Prostate gland (tissue), 2 donors: ENCODE data around the gene DDX54. TPM values are rescaled to one million over a fixed set of nuclear protein-coding genes. Genes with fewer than 3 reads are reported as not detected.

Experiments
- DNase-seq: peaks from one replicate; pipeline ENCODE4 v3.0.0-alpha.2; 2019; ENCODE audit warnings: low spot score
- H3K27ac ChIP-seq, 2 donors: fragments of 200-600 bp; sonication (generic); 2 replicates each; pipeline ENCODE4 v1.5.1; 2017 to 2019
- H3K27me3 ChIP-seq: fragments of 200-600 bp; sonication (generic); replicated peaks from 2 replicates; pipeline ENCODE4 v1.5.1; 2019; ENCODE audit not compliant: insufficient read depth
- H3K36me3 ChIP-seq, 2 donors: fragments of 200-600 bp; sonication (generic); 1 replicate in 1 of 2; 2 replicates in 1 of 2; pipeline versions ENCODE4 v1.5.1 to v1.8.1; 2017 to 2019
- H3K4me1 ChIP-seq: fragments of 200-600 bp; sonication (generic); replicated peaks from 2 replicates; pipeline ENCODE4 v1.5.1; 2019
- H3K4me3 ChIP-seq, 2 donors: fragments of 200-600 bp; sonication (generic); 2 replicates each; pipeline ENCODE4 v1.5.1; 2017 to 2019
- H3K9me3 ChIP-seq: fragments of 200-600 bp; sonication (generic); 2 replicates; pipeline ENCODE4 v1.5.1; 2017
- CTCF ChIP-seq, 4 experiments: fragments of 200-600 bp in 2 of 4; fragments of 450-650 bp in 2 of 4; sonication (generic) in 2 of 4; IDR thresholded peaks; 1 replicate in 3 of 4; 2 replicates in 1 of 4; pipeline ENCODE4 v1.5.1; 2016 to 2019; ENCODE audit warnings: antibody characterized with exemption in 4 of 4, mild to moderate bottlenecking in 2 of 4, moderate library complexity in 2 of 4
- POLR2A ChIP-seq: fragments of 450-650 bp; IDR thresholded peaks from one replicate; pipeline ENCODE4 v1.6.1; 2016; ENCODE audit warnings: antibody characterized with exemption, mild to moderate bottlenecking
- POLR2AphosphoS5 ChIP-seq: sonication (generic); formaldehyde crosslinking; IDR thresholded peaks from one replicate; pipeline ENCODE4 v1.6.1; 2017; ENCODE audit warnings: antibody characterized with exemption
- WGBS: methylation state at CpG from one replicate; pipeline ENCODE4 v1.1.5; 2018; 5-methylcytosine and 5-hydroxymethylcytosine counted together
- intact Hi-C: fragments of 100-400 bp; cut with DNase I; formaldehyde crosslinking; loops from one replicate; pipeline ENCODE4 v1.14.2; 2022
- total RNA-seq, 2 donors: library from RNA; depleted of rRNA; stranded (reverse); fragments of >200 nt; gene quantifications; one replicate each; pipeline ENCODE4 v1.1.0, GENCODE V29; 2016

Gene DDX54
- total RNA-seq, 2 donors from 2014 or later: 66.3 to 119 TPM

GRCh38 chr12:113184098-113184899, 979 bp downstream of the DDX54 start:
- no peak for TF ChIP-seq CTCF (IDR thresholded peaks at IDR 0.05)
- no peak for TF ChIP-seq POLR2A
- TF ChIP-seq POLR2AphosphoS5: no peak

GRCh38 chr12:113183030-113183589, 2.2 kb downstream of the DDX54 start:
- Histone ChIP-seq H3K27me3 (no peaks in the 10 kb centered on the region), H3K36me3 (no peaks in the 10 kb centered on the region), H3K4me3 (no peak overlapping the region), H3K9me3 (no peaks in the 10 kb centered on the region), H3K4me1 (no peaks in the 10 kb centered on the region), H3K27ac (no peak overlapping the region)
- intact Hi-C loops: no loop called here
- WGBS: 96% methylated on average over 11 of the region's 11 CpGs
- DNase-seq: no peak
- TF ChIP-seq CTCF (IDR thresholded peaks at IDR 0.05) (no peak), POLR2AphosphoS5 (no peak), POLR2A (no peak)

More at GRCh38 chr12:113184098-113184899, 979 bp downstream of the DDX54 start:
- Histone ChIP-seq H3K4me3 (peak overlapping the region; percentile 86 to 97), H3K36me3 (no peaks in the 10 kb centered on the region), H3K4me1 (no peaks in the 10 kb centered on the region), H3K9me3 (no peaks in the 10 kb centered on the region), H3K27ac (peak overlapping the region; percentile 87 to 91), H3K27me3 (no peaks in the 10 kb centered on the region)
- 29% methylated on average over 26 of the region's 26 CpGs for WGBS
- intact Hi-C loops: loop anchor here (2.0 kb wide), 1 partner anchor 39 kb away; no protein-coding TSS in a partner anchor
- no peak for DNase-seq

GRCh38 chr12:113181975-113182374, 3.3 kb downstream of the DDX54 start:
- WGBS: 87% methylated on average over 3 of the region's 3 CpGs

GRCh38 chr12:113180333-113180732, 4.9 kb downstream of the DDX54 start:
- intact Hi-C loops: no loop called here
- Histone ChIP-seq H3K4me1 (no peaks in the 10 kb centered on the region), H3K9me3 (no peaks in the 10 kb centered on the region), H3K27ac (no peak overlapping the region), H3K36me3 (peaks cover 6 to 7% of the 10 kb centered on the region in 2 donors), H3K27me3 (no peaks in the 10 kb centered on the region), H3K4me3 (no peak overlapping the region)
- TF ChIP-seq POLR2A (no peak), CTCF (IDR thresholded peaks at IDR 0.05) (no peak), POLR2AphosphoS5 (no peak)
- 75% methylated on average over 4 of the region's 4 CpGs for WGBS
- no peak for DNase-seq

More at GRCh38 chr12:113181975-113182374, 3.3 kb downstream of the DDX54 start:
- Histone ChIP-seq H3K27me3 (no peaks in the 10 kb centered on the region), H3K4me3 (no peak overlapping the region), H3K4me1 (no peaks in the 10 kb centered on the region), H3K9me3 (no peaks in the 10 kb centered on the region), H3K27ac (no peak overlapping the region), H3K36me3 (peaks cover 5 to 7% of the 10 kb centered on the region in 2 donors)
- TF ChIP-seq POLR2A (no peak), POLR2AphosphoS5 (no peak), CTCF (IDR thresholded peaks at IDR 0.05) (no peak)
- DNase-seq: no peak
- intact Hi-C loops: no loop called here
